Suppressor macrophage treated with lipopolysaccharide for 1 hour (primary cell): ENCODE measurements around the gene SLC9A1.

Source experiments
- DNase-seq, 3 donors: peaks; one replicate each; pipeline ENCODE4 v3.0.0-alpha.2; 2020 to 2022

SLC9A1 gene

DNA sequence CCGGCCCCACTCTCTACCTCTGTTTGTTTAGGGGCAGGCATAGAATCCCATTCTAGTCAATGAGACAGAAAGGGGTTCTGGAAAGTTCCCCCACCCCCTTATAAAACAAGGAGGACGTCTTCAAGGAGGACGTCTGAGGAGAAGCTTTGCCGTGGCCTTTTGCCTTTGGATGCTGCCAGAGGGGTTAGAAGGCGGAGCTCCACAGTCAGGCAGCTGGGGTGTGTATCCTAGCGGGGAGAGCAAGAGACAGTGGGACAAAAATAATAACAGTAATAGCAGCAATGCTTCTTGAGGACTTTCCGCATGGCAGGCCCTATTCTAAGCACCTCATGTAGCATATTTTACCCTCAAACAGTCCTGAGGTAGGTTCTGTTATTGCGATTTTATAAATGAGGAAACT, 94.0 kb downstream of the SLC9A1 start:
- DNase-seq: no peak

GRCh38 chr1:27058966-27059669, 95.8 kb downstream of the SLC9A1 start:
- no peak for DNase-seq

- DNase-seq: no peak
Measured at GRCh38 chr1:27057801-27058625, 96.9 kb downstream of the SLC9A1 start.

DNA sequence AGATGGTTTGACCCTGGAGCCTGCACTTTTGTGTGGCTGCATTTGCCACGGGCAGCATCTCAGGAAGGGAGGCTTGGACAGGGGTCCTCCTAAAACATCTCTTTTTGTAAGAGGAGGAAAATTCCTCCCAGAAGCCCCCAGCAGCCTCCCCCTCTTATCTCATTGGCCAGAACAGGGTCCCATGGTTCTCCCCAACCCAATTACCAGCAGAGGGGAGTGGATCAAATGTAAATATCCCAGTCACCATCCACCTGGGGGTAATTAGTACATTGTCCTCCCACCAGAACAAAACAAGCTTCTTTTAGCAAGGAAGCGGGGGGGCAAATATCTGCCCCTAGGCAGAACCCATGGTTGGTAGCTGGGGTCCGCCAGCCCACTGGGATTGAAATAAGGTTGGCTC, 97.5 kb downstream of the SLC9A1 start:
- DNase-seq: no peak

- no peak for DNase-seq
Measured at GRCh38 chr1:27053977-27054753, 100.8 kb downstream of the SLC9A1 start.

DNA sequence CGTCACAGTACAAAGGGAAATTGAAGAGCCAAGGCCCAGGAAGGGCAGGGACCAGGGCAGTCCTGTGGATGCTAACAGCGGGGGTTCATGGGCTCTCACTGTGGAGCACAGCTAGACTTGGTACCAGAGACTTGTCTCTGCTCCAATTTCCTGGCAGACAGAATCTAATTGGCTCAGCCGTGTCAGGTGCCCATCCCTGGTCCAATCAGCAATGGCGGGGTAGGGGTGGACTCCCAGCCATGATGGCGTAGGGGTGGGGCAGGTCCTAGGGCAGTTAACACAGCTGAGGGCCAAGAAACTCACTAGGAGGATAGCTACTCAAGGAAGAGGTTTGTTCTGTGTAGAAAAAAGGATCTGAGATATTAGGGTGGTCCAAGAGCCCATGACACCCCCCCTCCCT, 102.4 kb downstream of the SLC9A1 start:
- no peak for DNase-seq

GRCh38 chr1:27049607-27050006, 105.3 kb downstream of the SLC9A1 start:
- no peak for DNase-seq

DNA sequence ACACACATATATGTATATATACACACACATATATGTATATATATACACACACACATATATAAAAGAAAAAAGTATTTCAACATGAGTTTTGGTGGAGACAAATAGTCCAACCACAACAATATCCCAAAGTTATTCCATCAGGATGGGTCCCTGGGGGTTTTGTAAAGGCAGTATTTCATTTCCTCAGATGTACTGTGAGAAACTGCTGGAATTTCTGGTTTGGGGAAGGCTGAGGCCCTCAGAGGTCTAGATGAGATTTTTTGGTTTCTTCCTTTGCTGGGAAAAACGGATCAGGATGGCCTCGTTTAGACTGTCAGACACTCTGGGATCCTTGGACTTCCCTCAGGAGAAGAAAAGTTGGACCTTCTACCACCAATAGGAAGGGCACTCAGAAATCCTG, 105.8 kb downstream of the SLC9A1 start:
- no peak for DNase-seq
